HCT116 (cell line): ENCODE results near the gene EXD2.

Experiments used
- EGR1 ChIP-seq: IDR thresholded peaks from 2 replicates; pipeline ENCODE4 v1.6.1; 2012; ENCODE audit warnings: low read depth
- EZH2phosphoT487 ChIP-seq: fragments of 200-600 bp; IDR thresholded peaks from 2 replicates; pipeline ENCODE4 v1.6.1; 2018; ENCODE audit warnings: antibody characterized with exemption, borderline replicate concordance
- POLR2A ChIP-seq: IDR thresholded peaks from 2 replicates; pipeline ENCODE4 v1.7.0; 2011; ENCODE audit warnings: borderline replicate concordance; ENCODE audit not compliant: insufficient read depth, insufficient read length; ENCODE audit errors: extremely low read depth
- REST ChIP-seq: IDR thresholded peaks from 2 replicates; pipeline ENCODE4 v1.6.1; 2012; ENCODE audit warnings: low read depth

- TF ChIP-seq POLR2A: no peak
- TF ChIP-seq EGR1: no peak
- TF ChIP-seq EZH2phosphoT487: no peak
- TF ChIP-seq REST: no peak
Observed at GRCh38 chr14:69267492-69267891, 76.2 kb downstream of the EXD2 start.
